B cell (primary cell): Measurements from ENCODE around the gene NUDT7. TPM values are rescaled to one million over a fixed set of nuclear protein-coding genes. Genes with fewer than 3 reads are reported as not detected.

ENCODE experiments used
- ATAC-seq: fragments of 200-7000 bp; cut with Tn5 transposase; one replicate; pipeline ENCODE4 v1.10.0; 2021; ENCODE audit warnings: low read depth, mild to moderate bottlenecking, moderate number of reproducible peaks, moderate library complexity
- CTCF ChIA-PET: fragments of 350-600 bp; sonication (Branson Sonifier 250); formaldehyde crosslinking; loops from one replicate; lab custom pipeline; 2021; ENCODE audit warnings: antibody characterized with exemption, inconsistent platforms; lab: Charles Lee
- POLR2A ChIA-PET: fragments of 350-600 bp; sonication (Branson Sonifier 250); formaldehyde crosslinking; loops from one replicate; lab custom pipeline; 2021; ENCODE audit warnings: antibody characterized with exemption; lab: Charles Lee
- DNase-seq: peaks from one replicate; pipeline ENCODE4 v3.0.0; 2013
- H2AFZ ChIP-seq: 2 replicates; pipeline ENCODE4 v1.6.1; 2012; ENCODE audit warnings: mild to moderate bottlenecking, low read depth, low read length; ENCODE audit not compliant: insufficient read depth, poor library complexity, severe bottlenecking
- H3K27ac ChIP-seq, 2 donors: 1 replicate in 1 of 2; 2 replicates in 1 of 2; pipeline ENCODE4 v1.5.1; 2012 to 2013; ENCODE audit warnings: low read length in 2 of 2, mild to moderate bottlenecking in 2 of 2, moderate library complexity in 1 of 2
- H3K27me3 ChIP-seq, 4 experiments: fragments of 200-600 bp in 1 of 4; sonication (generic) in 1 of 4; replicated peaks in 1 of 4; 1 replicate in 2 of 4; 2 replicates in 2 of 4; pipeline versions ENCODE4 v1.6.1 to v1.7.0; 2013 to 2016; ENCODE audit warnings: low read length in 3 of 4, mild to moderate bottlenecking in 2 of 4, mixed read lengths in 1 of 4, moderate library complexity in 1 of 4; ENCODE audit not compliant: insufficient read depth in 4 of 4, control insufficient read depth in 3 of 4; ENCODE audit errors: control extremely low read depth in 1 of 4
- H3K36me3 ChIP-seq, 2 experiments: replicated peaks in 1 of 2; 1 replicate in 1 of 2; 2 replicates in 1 of 2; pipeline versions ENCODE4 v1.6.1 to v1.7.1; 2013; ENCODE audit warnings: low read length in 1 of 2; ENCODE audit not compliant: insufficient read depth in 2 of 2, control insufficient read depth in 1 of 2; ENCODE audit errors: control extremely low read depth in 1 of 2, extremely low read depth in 1 of 2
- H3K4me1 ChIP-seq, 2 donors: fragments of 200-600 bp in 1 of 2; sonication (generic) in 1 of 2; 1 replicate in 1 of 2; 2 replicates in 1 of 2; pipeline versions ENCODE4 v1.5.1 to v1.6.1; 2013 to 2017; ENCODE audit warnings: low read length in 2 of 2; ENCODE audit not compliant: control insufficient read depth in 2 of 2, insufficient read depth in 2 of 2
- H3K4me2 ChIP-seq: replicated peaks from 2 replicates; pipeline ENCODE3; 2012; ENCODE audit warnings: mild to moderate bottlenecking, low read depth, low read length; ENCODE audit not compliant: poor library complexity, severe bottlenecking
- H3K4me3 ChIP-seq, 5 experiments: fragments of 200-600 bp in 1 of 5; sonication (generic) in 1 of 5; 1 replicate in 3 of 5; 2 replicates in 2 of 5; pipeline versions ENCODE4 v1.5.1 to v1.7.0; 2011 to 2016; ENCODE audit warnings: low read length in 4 of 5, mild to moderate bottlenecking in 4 of 5, low read depth in 2 of 5, control low read depth in 1 of 5, moderate library complexity in 1 of 5; ENCODE audit not compliant: insufficient read depth in 1 of 5; ENCODE audit errors: control extremely low read depth in 1 of 5, extremely low read depth in 1 of 5
- H3K79me2 ChIP-seq: fragments of 200-600 bp; sonication (generic); one replicate; pipeline ENCODE4 v1.6.0; 2016; ENCODE audit warnings: low read length; ENCODE audit not compliant: control insufficient read depth, insufficient read depth
- H3K9ac ChIP-seq: fragments of 200-600 bp; sonication (generic); 2 replicates; pipeline ENCODE4 v1.6.1; 2017; ENCODE audit warnings: mild to moderate bottlenecking, low read length, moderate library complexity
- H3K9me3 ChIP-seq, 3 donors: one replicate each; pipeline versions ENCODE4 v1.6.1 to v1.7.1; 2013; ENCODE audit warnings: low read length in 2 of 3; ENCODE audit not compliant: control insufficient read depth in 2 of 3, insufficient read depth in 1 of 3; ENCODE audit errors: control extremely low read depth in 1 of 3
- H4K20me1 ChIP-seq: 2 replicates; pipeline ENCODE4 v1.6.0; 2012; ENCODE audit warnings: mild to moderate bottlenecking, low read length; ENCODE audit not compliant: insufficient read depth, control insufficient read depth, poor library complexity, severe bottlenecking
- H3K27ac Mint-ChIP-seq: one replicate; pipeline ENCODE4 v1.8.0; 2021; ENCODE audit warnings: mixed read lengths
- H3K27me3 Mint-ChIP-seq: one replicate; pipeline ENCODE4 v1.8.0; 2021; ENCODE audit warnings: mixed read lengths
- H3K4me1 Mint-ChIP-seq: one replicate; pipeline ENCODE4 v1.8.0; 2021; ENCODE audit warnings: mixed read lengths
- H3K4me3 Mint-ChIP-seq: one replicate; pipeline ENCODE4 v1.8.0; 2021; ENCODE audit warnings: mixed read lengths
- H3K9me3 Mint-ChIP-seq: one replicate; pipeline ENCODE4 v1.8.0; 2022; ENCODE audit warnings: mixed read lengths; ENCODE audit not compliant: insufficient read depth
- CTCF ChIP-seq: fragments of 200-600 bp; IDR thresholded peaks from one replicate; pipeline ENCODE4 v1.8.0; 2022; ENCODE audit warnings: antibody characterized with exemption, mild to moderate bottlenecking
- EZH2 ChIP-seq: IDR thresholded peaks from 2 replicates; pipeline ENCODE4 v1.6.1; 2012; ENCODE audit warnings: borderline replicate concordance, low read depth, mild to moderate bottlenecking, moderate library complexity, low read length; ENCODE audit not compliant: insufficient read depth, poor library complexity, severe bottlenecking
- WGBS: methylation state at CpG from one replicate; pipeline ENCODE4 v1.1.5; 2013; ENCODE audit warnings: missing lambda C conversion rate; ENCODE audit not compliant: insufficient coverage; 5-methylcytosine and 5-hydroxymethylcytosine counted together
- intact Hi-C: fragments of 100-400 bp; cut with micrococcal nuclease; formaldehyde crosslinking; loops from one replicate; pipeline ENCODE4 v1.10.0; 2022
- polyA plus RNA-seq: library from polyadenylated mRNA; depleted of rRNA; stranded (reverse); fragments of >200 nt; gene quantifications from 2 replicates; pipeline ENCODE4 v1.2.3, GENCODE V29; 2012
- total RNA-seq, 2 donors: library from RNA; stranded (reverse); fragments of 120-200 nt in 1 of 2; gene quantifications; 1 replicate in 1 of 2; 2 replicates in 1 of 2; pipeline versions ENCODE4 v1.2.3 to v1.2.4, GENCODE V29; 2013 to 2022

Gene NUDT7
- total and polyA plus RNA-seq, 2 donors (not counting 1 experiment from before 2014, with no cell fraction given) = 4.8 to 8.4 TPM

- Histone ChIP-seq H3K4me1 (no peaks in the 10 kb centered on the region), H2AFZ (no peak overlapping the region)
- H3K9me3 Mint-ChIP-seq = no peaks in the 10 kb centered on the region
Measured at GRCh38 chr16:77781091-77781490, 58.8 kb downstream of the NUDT7 start.

GRCh38 chr16:77782694-77783093 lies 60.4 kb downstream of the NUDT7 start:
- Histone ChIP-seq H3K4me1 (peaks cover 0 to under 1% of the 10 kb centered on the region in 2 donors), H3K27me3 (peaks cover 0 to 16% (median 9%) of the 10 kb centered on the region in 4 experiments), H4K20me1 (no peaks in the 10 kb centered on the region), H3K4me3 (no peak overlapping the region), H3K4me2 (no peak overlapping the region), H3K27ac (no peak overlapping the region), H3K9ac (no peak overlapping the region), H3K9me3 (no peaks in the 10 kb centered on the region), H3K79me2 (no peaks in the 10 kb centered on the region), H2AFZ (no peak overlapping the region), H3K36me3 (no peaks in the 10 kb centered on the region)
- WGBS = 29% methylated on average over 1 of the region's 2 CpGs
- Mint-ChIP-seq H3K4me1 (peaks cover 5% of the 10 kb centered on the region), H3K4me3 (no peak overlapping the region), H3K27ac (no peak overlapping the region), H3K9me3 (no peaks in the 10 kb centered on the region), H3K27me3 (peaks cover 23% of the 10 kb centered on the region)
- no peak for DNase-seq
- ChIA-PET CTCF (no interaction called here), POLR2A (no interaction called here)
- TF ChIP-seq EZH2 (no peak), CTCF (no peak)
- ATAC-seq = no peak
- intact Hi-C loops = no loop called here

More at GRCh38 chr16:77781091-77781490, 58.8 kb downstream of the NUDT7 start:
- TF ChIP-seq CTCF (no peak), EZH2 (no peak)
- Histone ChIP-seq H3K9ac (no peak overlapping the region), H3K27me3 (peaks cover 0 to 4% (median 0%) of the 10 kb centered on the region in 4 experiments), H3K79me2 (no peaks in the 10 kb centered on the region), H3K36me3 (no peaks in the 10 kb centered on the region), H3K27ac (no peak overlapping the region), H4K20me1 (no peaks in the 10 kb centered on the region), H3K9me3 (no peaks in the 10 kb centered on the region), H3K4me3 (no peak overlapping the region), H3K4me2 (no peak overlapping the region)
- no peak for DNase-seq
- no peak overlapping the region for H3K27ac Mint-ChIP-seq
- H3K27me3 Mint-ChIP-seq = peaks cover 9% of the 10 kb centered on the region
- no peak for ATAC-seq
- ChIA-PET POLR2A (no interaction called here), CTCF (no interaction called here)
- H3K4me1 Mint-ChIP-seq = no peaks in the 10 kb centered on the region
- intact Hi-C loops = no loop called here
- no peak overlapping the region for H3K4me3 Mint-ChIP-seq
